OCI-LY1 (cell line): ENCODE results near the gene TTYH3.

ENCODE experiments used
- H2AFZ ChIP-seq: fragments of 200-600 bp; sonication (generic), shearing (Covaris generic); 2 replicates; pipeline ENCODE4 v1.6.0; 2014; ENCODE audit warnings: antibody characterized with exemption, mild to moderate bottlenecking, low read length
- H3F3A ChIP-seq: fragments of 200-600 bp; sonication (generic), shearing (Covaris generic); 2 replicates; pipeline ENCODE4 v1.6.0; 2014; ENCODE audit warnings: mild to moderate bottlenecking, antibody characterized with exemption, low read length, moderate library complexity; ENCODE audit not compliant: insufficient read depth
- H3K27ac ChIP-seq: fragments of 200-600 bp; sonication (generic); 2 replicates; pipeline ENCODE4 v1.5.1; 2014; ENCODE audit warnings: low read length, mixed run types, mild to moderate bottlenecking, low read depth; ENCODE audit not compliant: poor library complexity, severe bottlenecking
- H3K27me3 ChIP-seq: fragments of 200-600 bp; sonication (generic); 2 replicates; pipeline ENCODE4 v1.6.0; 2014; ENCODE audit warnings: antibody characterized with exemption, mild to moderate bottlenecking, low read length, moderate library complexity; ENCODE audit not compliant: insufficient read depth
- H3K36me3 ChIP-seq: fragments of 200-600 bp; sonication (generic); 2 replicates; pipeline ENCODE4 v1.6.1; 2014; ENCODE audit warnings: mild to moderate bottlenecking, antibody characterized with exemption, low read length, moderate library complexity, mixed read lengths; ENCODE audit not compliant: insufficient read depth
- H3K4me1 ChIP-seq: fragments of 200-600 bp; sonication (generic); 2 replicates; pipeline ENCODE4 v1.5.1; 2014; ENCODE audit warnings: mild to moderate bottlenecking, low read length, moderate library complexity; ENCODE audit not compliant: insufficient read depth, severe bottlenecking
- H3K4me2 ChIP-seq: fragments of 200-600 bp; sonication (generic), shearing (Covaris generic); 2 replicates; pipeline ENCODE4 v1.6.1; 2014; ENCODE audit warnings: low read length
- H3K4me3 ChIP-seq: fragments of 200-600 bp; sonication (generic); 2 replicates; pipeline ENCODE4 v1.5.1; 2014; ENCODE audit warnings: low read length, low read depth, mild to moderate bottlenecking, mixed read lengths; ENCODE audit not compliant: poor library complexity, severe bottlenecking
- H3K79me2 ChIP-seq: fragments of 200-600 bp; shearing (Covaris generic); 2 replicates; pipeline ENCODE4 v1.6.1; 2016; ENCODE audit warnings: mixed run types, low read length, mixed read lengths; ENCODE audit not compliant: insufficient read depth
- H3K9ac ChIP-seq: fragments of 200-600 bp; sonication (generic), shearing (Covaris generic); 2 replicates; pipeline ENCODE4 v1.6.1; 2014; ENCODE audit warnings: mild to moderate bottlenecking, low read length, mixed read lengths
- H3K9me2 ChIP-seq: fragments of 200-600 bp; sonication (generic), shearing (Covaris generic); 2 replicates; pipeline ENCODE4 v1.6.1; 2014; ENCODE audit warnings: low read depth, mild to moderate bottlenecking, low read length, mixed read lengths
- H3K9me3 ChIP-seq: fragments of 200-600 bp; shearing (Covaris generic); 2 replicates; pipeline ENCODE4 v1.6.1; 2014; ENCODE audit warnings: low read length, mixed read lengths
- H4K20me1 ChIP-seq: fragments of 200-600 bp; sonication (generic), shearing (Covaris generic); 2 replicates; pipeline ENCODE4 v1.6.0; 2016; ENCODE audit warnings: mild to moderate bottlenecking, low read length; ENCODE audit not compliant: insufficient read depth
- CTCF ChIP-seq: fragments of 200-600 bp; sonication (generic), shearing (Covaris generic); IDR thresholded peaks from 2 replicates; pipeline ENCODE4 v1.5.1; 2017; ENCODE audit warnings: mild to moderate bottlenecking, antibody characterized with exemption, low read length, moderate library complexity, mixed read lengths
- EZH2 ChIP-seq: fragments of 200-600 bp; sonication (generic), shearing (Covaris generic); IDR thresholded peaks from 2 replicates; pipeline ENCODE4 v1.8.0; 2017; ENCODE audit warnings: borderline replicate concordance, mixed run types, mild to moderate bottlenecking, antibody characterized with exemption, low read length, moderate library complexity, mixed read lengths

TTYH3 gene

GRCh38 chr7:2631946-2632732, at the start of gene TTYH3:
TTYH3 (plus strand) TSS chr7:2631986; CDS start chr7:2632156, 170 bp downstream.
- H3K9ac ChIP-seq = peak within 1 kb of the TSS; percentile 58
- peaks cover 17% of the 10 kb centered on the region for H3K4me1 ChIP-seq
- TF ChIP-seq CTCF = no peak
- TF ChIP-seq EZH2 = no peak
- no peaks in the 10 kb centered on the region for H3K9me3 ChIP-seq
- H3K4me3 ChIP-seq = peak within 1 kb of the TSS; percentile 63
- H3K4me2 ChIP-seq = peak within 1 kb of the TSS; percentile 84
- H3K27ac ChIP-seq = no peak within 1 kb of the TSS
- no peaks in the 10 kb centered on the region for H3K9me2 ChIP-seq
- H2AFZ ChIP-seq = no peak within 1 kb of the TSS
- H3K36me3 ChIP-seq = no peaks in the 10 kb centered on the region
- H4K20me1 ChIP-seq = no peaks in the 10 kb centered on the region
- H3K27me3 ChIP-seq = peaks cover 12% of the 10 kb centered on the region; the same call in 1 of the 2 replicates
- no peaks in the 10 kb centered on the region for H3K79me2 ChIP-seq
- no peaks in the 10 kb centered on the region for H3F3A ChIP-seq

- Histone ChIP-seq H3K9me3 (no peaks in the 10 kb centered on the region), H4K20me1 (no peaks in the 10 kb centered on the region), H3K4me3 (no peak overlapping the region), H3K27me3 (peaks cover 5% of the 10 kb centered on the region; the same call in 1 of the 2 replicates), H3K4me1 (no peaks in the 10 kb centered on the region), H3K4me2 (no peak overlapping the region), H3K27ac (no peak overlapping the region), H3K9ac (no peak overlapping the region), H3K79me2 (no peaks in the 10 kb centered on the region), H3K36me3 (no peaks in the 10 kb centered on the region), H2AFZ (no peak overlapping the region), H3F3A (no peaks in the 10 kb centered on the region), H3K9me2 (no peaks in the 10 kb centered on the region)
- TF ChIP-seq CTCF = no peak
- no peak for TF ChIP-seq EZH2
Observed at GRCh38 chr7:2582006-2582735, 49.6 kb upstream of the TTYH3 start.

- no peaks in the 10 kb centered on the region for H3K36me3 ChIP-seq
- no peak for TF ChIP-seq EZH2
- no peak for TF ChIP-seq CTCF
- H3K4me1 ChIP-seq = no peaks in the 10 kb centered on the region
- no peak overlapping the region for H3K9ac ChIP-seq
- no peak overlapping the region for H3K4me2 ChIP-seq
- H2AFZ ChIP-seq = no peak overlapping the region
- no peaks in the 10 kb centered on the region for H3F3A ChIP-seq
- no peaks in the 10 kb centered on the region for H3K79me2 ChIP-seq
- no peaks in the 10 kb centered on the region for H4K20me1 ChIP-seq
- H3K27me3 ChIP-seq = peaks cover 5% of the 10 kb centered on the region; the same call in 1 of the 2 replicates
- H3K27ac ChIP-seq = no peak overlapping the region
- no peak overlapping the region for H3K4me3 ChIP-seq
- no peaks in the 10 kb centered on the region for H3K9me3 ChIP-seq
- no peaks in the 10 kb centered on the region for H3K9me2 ChIP-seq
Observed at GRCh38 chr7:2583798-2584580, 47.8 kb upstream of the TTYH3 start.
